Measurements from ENCODE around the gene DHRS7C.

GRCh38 chr17:9728005-9728404 is 63.4 kb downstream of the DHRS7C start:
- TF ChIP-seq CTCF (IDR thresholded peaks at IDR 0.05): no peak
- no peak for TF ChIP-seq EZH2phosphoT487 (IDR thresholded peaks at IDR 0.05)
- TF ChIP-seq EZH2 (IDR thresholded peaks at IDR 0.05): no peak
